Measurements from ENCODE around the gene XPR1. TPM values are rescaled to one million over a fixed set of nuclear protein-coding genes. Genes with fewer than 3 reads are reported as not detected.

Gene XPR1
- 9.3 TPM for polyA plus RNA-seq (ENCODE audit: insufficient read length)

- DNase-seq = peak; percentile 99
Observed at GRCh38 chr1:180631766-180632325, at the start of gene XPR1. TSS of gene XPR1 (plus strand) at chr1:180632022. CDS start at chr1:180632202, 180 bp downstream.

- no peak for DNase-seq
Observed at GRCh38 chr1:180584869-180585268, 47.0 kb upstream of the XPR1 start.

DNA sequence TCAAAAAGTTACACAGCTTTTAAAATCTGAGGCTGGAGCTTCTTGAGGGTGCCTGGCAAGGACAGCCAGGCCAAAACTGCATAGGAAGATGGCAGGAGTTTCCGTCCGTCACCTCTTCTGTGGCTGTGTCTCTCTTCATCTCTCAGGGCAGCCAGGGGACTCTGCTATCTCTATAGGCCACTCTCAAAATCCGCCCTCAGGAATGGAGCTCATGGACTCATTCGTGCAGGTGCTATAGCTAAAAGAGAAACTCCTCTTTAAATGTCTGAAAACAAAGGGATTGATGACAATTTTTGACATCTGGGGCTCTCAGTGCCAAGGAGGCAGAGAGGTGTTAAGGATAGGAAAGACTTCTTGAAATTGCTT, 45.8 kb upstream of the XPR1 start:
- DNase-seq = no peak

DNA sequence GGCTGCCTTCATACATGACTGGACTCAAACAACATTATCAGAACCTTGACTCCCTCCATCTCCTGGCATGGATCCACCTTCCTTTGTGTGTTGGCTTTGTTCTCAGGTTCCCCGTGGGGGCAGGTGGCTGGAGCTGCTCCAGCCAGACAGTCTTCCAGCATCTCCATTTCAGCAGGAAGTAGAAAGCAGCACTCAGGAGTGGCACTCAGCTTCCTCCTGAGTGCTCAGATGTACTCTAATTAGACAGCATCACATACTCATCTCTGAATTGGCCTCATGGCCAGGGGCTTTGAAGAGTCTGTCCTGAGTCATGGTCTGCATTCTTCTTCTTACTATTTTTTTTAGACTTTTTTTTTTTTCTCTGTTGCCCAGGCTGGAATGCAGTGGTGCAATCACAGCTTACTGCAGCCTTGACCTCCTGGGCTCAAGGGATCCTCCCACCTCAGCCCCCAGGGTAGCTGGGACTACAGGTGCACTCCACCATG, 45.1 kb upstream of the XPR1 start:
- DNase-seq = no peak

DNA sequence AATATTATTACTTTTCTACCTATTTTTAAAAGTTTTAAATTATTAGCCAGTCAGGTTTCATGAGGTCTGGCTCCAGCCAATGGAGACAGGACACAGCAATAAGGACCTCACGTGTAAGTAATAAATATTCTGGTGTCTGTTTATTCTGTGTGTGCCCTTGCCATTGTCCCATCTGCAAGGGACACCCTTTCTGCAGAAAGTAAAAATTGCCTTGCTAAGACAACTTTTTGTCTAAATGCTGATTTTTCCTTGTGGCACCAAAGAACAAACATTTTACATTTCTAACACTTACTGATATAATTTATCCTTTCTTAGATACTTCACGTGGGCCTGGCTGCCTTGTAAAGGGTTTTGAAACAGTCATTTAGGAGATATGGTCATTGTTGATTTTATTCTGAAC, 43.7 kb upstream of the XPR1 start:
- DNase-seq = no peak

- no peak for DNase-seq
Observed at GRCh38 chr1:180590889-180591288, 40.9 kb upstream of the XPR1 start.

DNA sequence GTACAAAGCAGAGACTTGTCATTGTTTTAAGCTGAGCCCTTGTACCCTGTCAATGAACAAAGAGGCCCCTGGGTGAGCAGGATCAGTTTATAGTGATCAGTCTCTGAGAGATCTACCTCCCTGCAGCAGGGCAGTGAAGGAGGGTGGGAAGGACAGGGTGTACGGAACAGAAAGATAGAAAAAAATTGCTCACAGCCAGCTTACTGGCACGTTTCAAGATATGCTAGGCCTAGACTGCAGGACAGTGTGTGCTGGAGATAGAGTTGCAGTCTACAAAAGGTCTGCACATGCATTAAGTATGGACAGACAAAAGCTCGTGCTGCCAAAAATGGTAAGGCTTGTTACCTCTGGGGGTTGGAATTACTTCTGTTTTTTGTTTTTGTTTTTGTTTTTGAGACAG, 38.4 kb upstream of the XPR1 start:
- no peak for DNase-seq

DNA sequence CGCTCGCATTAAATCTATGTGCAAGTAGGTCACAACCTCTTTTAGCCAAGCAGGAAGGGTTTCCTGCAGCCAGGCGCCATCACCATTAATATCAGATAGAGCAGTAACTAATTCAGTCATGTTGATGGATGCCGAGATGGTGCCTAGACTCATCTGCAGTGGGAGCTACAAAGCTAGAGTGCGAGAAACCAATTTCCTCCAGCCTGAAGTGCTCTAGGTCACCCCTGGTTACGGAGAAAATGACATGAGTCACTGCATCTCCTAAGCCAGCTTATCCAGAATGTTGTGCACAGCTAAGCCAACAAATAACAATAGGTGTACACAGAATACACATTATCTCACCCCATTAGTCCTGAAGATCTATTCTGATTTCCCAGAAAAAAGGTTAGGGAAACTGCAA, 37.1 kb upstream of the XPR1 start:
- DNase-seq = no peak

- no peak for DNase-seq
Observed at GRCh38 chr1:180595966-180596365, 35.9 kb upstream of the XPR1 start.

GRCh38 chr1:180597520-180597919, 34.3 kb upstream of the XPR1 start:
- DNase-seq = no peak

- DNase-seq = no peak
Observed at GRCh38 chr1:180598333-180598974, 33.4 kb upstream of the XPR1 start.

GRCh38 chr1:180600343-180600742, 31.5 kb upstream of the XPR1 start:
- DNase-seq = no peak

GRCh38 chr1:180601512-180601911, 30.3 kb upstream of the XPR1 start:
- no peak for DNase-seq

DNA sequence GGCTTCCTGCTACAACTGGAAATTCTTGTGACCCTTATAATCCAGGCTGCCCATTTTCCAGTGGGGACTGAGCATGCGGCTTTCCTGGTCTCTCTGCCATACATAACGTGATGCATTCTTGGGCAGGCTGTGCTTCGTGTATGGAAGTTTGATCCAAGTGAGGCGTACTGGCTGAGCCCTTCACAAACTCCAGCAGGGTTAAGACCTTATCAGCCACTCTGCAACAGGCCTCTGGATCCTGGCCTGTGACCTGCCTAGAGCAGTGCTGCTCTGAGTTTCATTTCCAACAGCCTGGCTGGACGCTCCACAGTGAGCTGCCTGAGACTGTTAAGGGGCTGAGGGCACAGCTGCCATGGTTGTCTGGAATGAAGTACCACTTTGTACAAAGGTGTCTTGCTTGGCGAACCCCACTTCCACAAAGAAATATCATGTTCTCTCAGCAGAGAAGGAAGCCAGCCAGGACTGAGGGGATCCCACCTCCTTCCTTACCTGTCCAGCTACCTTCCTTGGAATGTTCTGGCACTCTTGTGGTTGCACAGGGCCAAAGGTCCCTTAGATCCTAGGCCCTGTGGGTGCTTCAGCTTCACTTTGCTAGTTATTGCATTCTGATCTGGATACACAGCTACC, 28.5 kb upstream of the XPR1 start:
- no peak for DNase-seq

GRCh38 chr1:180603850-180604226, 28.0 kb upstream of the XPR1 start:
- DNase-seq = no peak

DNA sequence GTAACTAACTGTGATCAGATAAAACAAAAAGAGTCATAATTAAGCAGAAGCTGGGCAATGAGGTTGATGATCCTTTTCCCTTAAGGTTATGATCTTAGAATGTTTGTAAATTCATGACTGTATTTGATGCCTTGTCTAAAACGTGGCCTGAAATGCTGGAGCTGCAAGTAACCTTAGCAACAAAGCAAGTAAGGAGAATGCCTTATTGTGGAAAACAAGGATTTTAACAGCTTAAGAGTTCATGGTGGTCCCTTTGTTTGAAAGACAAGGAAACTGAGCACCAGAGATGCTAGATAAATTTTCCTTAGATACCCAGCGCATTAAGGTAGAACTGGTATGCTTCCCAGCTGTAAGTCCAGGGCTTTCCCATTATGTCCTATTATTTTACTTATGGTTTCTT, 25.7 kb upstream of the XPR1 start:
- DNase-seq = no peak

GRCh38 chr1:180609643-180610555, 21.9 kb upstream of the XPR1 start:
- DNase-seq = no peak

DNA sequence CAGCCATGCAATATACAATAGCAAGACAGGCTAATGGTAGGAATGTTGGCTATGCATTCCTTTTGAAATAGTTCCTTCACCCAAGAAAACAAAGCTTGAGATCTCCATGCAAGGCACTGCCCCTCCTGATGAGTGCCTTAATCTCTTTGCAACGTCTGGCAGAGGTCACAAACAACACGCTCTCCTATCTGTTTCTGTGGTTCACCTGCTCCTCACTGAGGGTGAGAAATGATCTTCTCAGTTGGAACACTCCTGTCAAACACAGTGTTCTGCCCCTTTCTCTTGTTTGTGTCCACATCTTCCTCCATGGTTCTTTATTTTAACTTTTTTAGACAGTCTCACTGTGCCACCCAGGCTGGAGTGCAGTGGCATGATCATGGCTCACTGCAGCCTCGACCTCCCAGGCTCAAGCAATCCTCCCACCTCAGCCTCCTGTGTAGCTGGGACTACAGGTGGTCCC, 21.2 kb upstream of the XPR1 start:
- no peak for DNase-seq

DNA sequence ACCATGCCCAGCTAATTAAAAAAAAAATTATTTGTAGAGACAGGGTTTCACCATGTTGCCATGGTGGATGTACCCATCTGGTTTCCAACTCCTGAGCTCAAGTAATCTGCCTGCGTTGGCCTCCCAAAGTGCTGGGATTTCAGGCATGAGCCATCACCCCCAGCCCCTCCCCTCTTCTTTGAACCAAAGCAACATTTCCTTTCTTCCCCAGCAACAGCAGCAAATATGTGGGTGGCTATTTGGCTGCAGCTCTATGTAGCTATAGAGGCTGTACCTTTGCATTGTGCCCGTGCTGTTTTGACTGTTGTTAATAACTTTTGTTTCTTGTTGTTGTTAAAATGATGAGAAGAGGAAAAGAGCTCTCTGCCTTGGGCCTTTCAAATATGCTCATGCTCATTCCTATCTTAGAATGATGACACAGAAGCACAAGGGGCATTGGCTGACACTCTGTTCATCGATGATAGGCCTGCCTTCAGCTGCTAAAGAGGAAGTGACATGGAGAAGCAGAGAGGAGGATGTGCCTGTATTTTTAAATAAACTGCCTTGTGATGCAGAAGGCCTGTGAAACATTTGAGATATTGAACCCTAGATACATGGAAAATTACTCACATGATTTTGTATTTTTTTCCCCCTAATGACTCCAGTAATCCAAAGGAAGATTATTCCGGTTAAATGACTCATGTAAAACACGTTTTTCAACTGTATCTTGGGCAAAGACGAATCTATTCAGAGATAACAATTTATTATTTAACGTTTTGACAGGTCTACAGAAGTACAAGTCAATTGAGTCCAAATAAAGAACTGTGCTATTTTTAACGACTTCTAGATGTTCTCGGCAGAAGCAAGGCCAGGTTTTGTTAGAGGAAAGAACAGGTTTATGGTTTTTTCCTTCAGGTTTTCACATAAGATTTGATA, 20.5 kb upstream of the XPR1 start:
- DNase-seq = no peak

GRCh38 chr1:180612632-180613031, 19.2 kb upstream of the XPR1 start:
- no peak for DNase-seq

DNA sequence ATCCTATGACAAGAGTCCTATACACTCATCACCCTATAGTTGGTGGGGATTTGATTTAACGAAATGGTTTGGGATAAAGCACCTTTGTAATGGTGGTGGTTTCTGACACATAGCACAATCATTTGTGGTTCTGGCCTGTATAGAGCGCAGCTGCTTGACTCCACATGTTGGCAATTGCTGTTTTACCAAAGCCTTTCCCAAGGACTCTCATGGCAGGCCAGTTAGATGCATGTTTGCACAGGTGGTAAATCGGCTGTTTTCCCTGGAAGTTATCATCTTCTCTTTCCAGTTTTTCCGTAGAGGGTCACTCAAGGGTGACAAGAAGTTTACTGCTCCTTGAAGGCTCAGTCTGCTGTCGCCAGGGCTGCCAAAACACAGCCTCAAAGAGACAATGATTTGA, 17.1 kb upstream of the XPR1 start:
- DNase-seq = no peak

Measured in hindlimb muscle (tissue), 1 donor.